BE2C (cell line): ENCODE data around the gene CDH6.

ENCODE experiments used
- DNase-seq: peaks from one replicate; pipeline ENCODE4 v3.0.0-alpha.2; 2020
- H3K27me3 ChIP-seq: fragments of 250-450 bp; sonication (Bioruptor Pico); 2 replicates; pipeline ENCODE4 v1.5.1; 2020; ENCODE audit warnings: mild to moderate bottlenecking
- H3K36me3 ChIP-seq: fragments of 250-450 bp; sonication (Bioruptor Pico); 2 replicates; pipeline ENCODE4 v1.5.1; 2020; ENCODE audit warnings: mild to moderate bottlenecking
- H3K4me1 ChIP-seq: fragments of 250-450 bp; sonication (Bioruptor Pico); 2 replicates; pipeline ENCODE4 v1.5.1; 2020
- H3K4me3 ChIP-seq: 2 replicates; pipeline ENCODE4 v1.5.1; 2011; ENCODE audit warnings: low read depth, low read length
- H3K9me3 ChIP-seq: fragments of 250-450 bp; sonication (Bioruptor Pico); 2 replicates; pipeline ENCODE4 v1.5.1; 2020
- CTCF ChIP-seq: IDR thresholded peaks from 2 replicates; pipeline ENCODE4 v1.5.1; 2012; ENCODE audit warnings: mild to moderate bottlenecking, low read depth, low read length

Gene CDH6

GRCh38 chr5:31287985-31288384 lies 94.5 kb downstream of the CDH6 start:
- no peak for TF ChIP-seq CTCF
- DNase-seq, result no peak
- Histone ChIP-seq H3K9me3 (no peaks in the 10 kb centered on the region), H3K4me1 (no peaks in the 10 kb centered on the region), H3K4me3 (no peak overlapping the region), H3K36me3 (no peaks in the 10 kb centered on the region), H3K27me3 (no peaks in the 10 kb centered on the region)

- H3K4me3 ChIP-seq, result no peak overlapping the region
- no peaks in the 10 kb centered on the region for H3K4me1 ChIP-seq
- H3K27me3 ChIP-seq, result no peaks in the 10 kb centered on the region
- H3K9me3 ChIP-seq, result no peaks in the 10 kb centered on the region
- DNase-seq, result no peak
- no peaks in the 10 kb centered on the region for H3K36me3 ChIP-seq
- TF ChIP-seq CTCF, result no peak
These were observed 95.9 kb downstream of the CDH6 start for GRCh38 chr5:31289429-31289828.

GRCh38 chr5:31291323-31291854 lies 97.9 kb downstream of the CDH6 start:
- TF ChIP-seq CTCF, result peak; percentile 73
- no peak overlapping the region for H3K4me3 ChIP-seq
- no peaks in the 10 kb centered on the region for H3K36me3 ChIP-seq
- H3K9me3 ChIP-seq, result no peaks in the 10 kb centered on the region
- H3K4me1 ChIP-seq, result no peaks in the 10 kb centered on the region
- H3K27me3 ChIP-seq, result no peaks in the 10 kb centered on the region
- peak; percentile 62 for DNase-seq

- TF ChIP-seq CTCF, result no peak
- H3K27me3 ChIP-seq, result no peaks in the 10 kb centered on the region
These were observed 107.0 kb downstream of the CDH6 start for GRCh38 chr5:31300501-31300900.

GRCh38 chr5:31301833-31302232 lies 108.3 kb downstream of the CDH6 start:
- no peak for DNase-seq
- no peaks in the 10 kb centered on the region for H3K36me3 ChIP-seq

More at GRCh38 chr5:31300501-31300900, 107.0 kb downstream of the CDH6 start:
- DNase-seq, result no peak
- Histone ChIP-seq H3K9me3 (no peaks in the 10 kb centered on the region), H3K4me3 (no peak overlapping the region), H3K4me1 (no peaks in the 10 kb centered on the region), H3K36me3 (no peaks in the 10 kb centered on the region)

More at GRCh38 chr5:31301833-31302232, 108.3 kb downstream of the CDH6 start:
- Histone ChIP-seq H3K4me1 (no peaks in the 10 kb centered on the region), H3K9me3 (no peaks in the 10 kb centered on the region), H3K4me3 (no peak overlapping the region), H3K27me3 (no peaks in the 10 kb centered on the region)
- TF ChIP-seq CTCF, result no peak
